BLaER1 (cell line): ENCODE measurements around the gene SIX3.

Experiments
- H3K27ac ChIP-seq: shearing (Covaris generic); formaldehyde crosslinking; 2 replicates; pipeline ENCODE4 v1.8.1; 2022
- H3K27me3 ChIP-seq: shearing (Covaris generic); formaldehyde crosslinking; 2 replicates; pipeline ENCODE4 v1.8.1; 2022
- H3K36me3 ChIP-seq: shearing (Covaris generic); formaldehyde crosslinking; 2 replicates; pipeline ENCODE4 v1.8.1; 2022
- H3K4me1 ChIP-seq: shearing (Covaris generic); formaldehyde crosslinking; 2 replicates; pipeline ENCODE4 v1.8.1; 2022
- H3K4me2 ChIP-seq: shearing (Covaris generic); formaldehyde crosslinking; 2 replicates; pipeline ENCODE4 v1.8.1; 2022
- H3K4me3 ChIP-seq: shearing (Covaris generic); formaldehyde crosslinking; 2 replicates; pipeline ENCODE4 v1.8.1; 2022
- H3K9ac ChIP-seq: shearing (Covaris generic); formaldehyde crosslinking; 2 replicates; pipeline ENCODE4 v1.8.1; 2022
- H3K9me3 ChIP-seq: shearing (Covaris generic); formaldehyde crosslinking; 2 replicates; pipeline ENCODE4 v1.8.1; 2022
- H4K20me1 ChIP-seq: shearing (Covaris generic); formaldehyde crosslinking; 2 replicates; pipeline ENCODE4 v1.8.1; 2022
- Cebpa-rat ChIP-seq: shearing (Covaris generic); IDR thresholded peaks from 2 replicates; pipeline ENCODE4 v1.8.1; 2022

The SIX3 gene

DNA sequence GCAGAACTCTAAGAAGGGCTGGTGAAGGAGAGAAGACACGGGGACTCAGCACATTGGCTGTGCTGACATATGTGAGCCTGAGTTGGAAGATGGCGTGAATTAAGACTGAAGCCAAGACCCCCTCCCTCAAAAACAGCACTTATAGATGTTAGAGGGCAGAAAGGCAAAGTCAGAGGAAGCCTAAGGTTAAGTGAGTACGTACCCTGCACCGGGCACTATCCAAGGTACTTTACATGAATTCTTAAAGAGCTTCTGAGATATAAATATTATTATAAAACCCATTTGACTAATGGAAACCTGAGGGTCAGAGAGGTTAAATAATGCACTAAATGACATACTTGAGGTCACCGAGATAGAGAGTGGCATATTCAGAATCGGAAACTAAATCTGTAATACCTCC, 25.6 kb downstream of the SIX3 start:
- no peak for TF ChIP-seq Cebpa-rat
- Histone ChIP-seq H3K9me3 (no peaks in the 10 kb centered on the region), H3K4me3 (no peak overlapping the region), H3K4me1 (peaks cover 3% of the 10 kb centered on the region; the same call in 1 of the 2 replicates), H3K9ac (no peak overlapping the region), H3K36me3 (no peaks in the 10 kb centered on the region), H3K27ac (no peak overlapping the region), H3K4me2 (no peak overlapping the region), H3K27me3 (no peaks in the 10 kb centered on the region), H4K20me1 (no peaks in the 10 kb centered on the region)

DNA sequence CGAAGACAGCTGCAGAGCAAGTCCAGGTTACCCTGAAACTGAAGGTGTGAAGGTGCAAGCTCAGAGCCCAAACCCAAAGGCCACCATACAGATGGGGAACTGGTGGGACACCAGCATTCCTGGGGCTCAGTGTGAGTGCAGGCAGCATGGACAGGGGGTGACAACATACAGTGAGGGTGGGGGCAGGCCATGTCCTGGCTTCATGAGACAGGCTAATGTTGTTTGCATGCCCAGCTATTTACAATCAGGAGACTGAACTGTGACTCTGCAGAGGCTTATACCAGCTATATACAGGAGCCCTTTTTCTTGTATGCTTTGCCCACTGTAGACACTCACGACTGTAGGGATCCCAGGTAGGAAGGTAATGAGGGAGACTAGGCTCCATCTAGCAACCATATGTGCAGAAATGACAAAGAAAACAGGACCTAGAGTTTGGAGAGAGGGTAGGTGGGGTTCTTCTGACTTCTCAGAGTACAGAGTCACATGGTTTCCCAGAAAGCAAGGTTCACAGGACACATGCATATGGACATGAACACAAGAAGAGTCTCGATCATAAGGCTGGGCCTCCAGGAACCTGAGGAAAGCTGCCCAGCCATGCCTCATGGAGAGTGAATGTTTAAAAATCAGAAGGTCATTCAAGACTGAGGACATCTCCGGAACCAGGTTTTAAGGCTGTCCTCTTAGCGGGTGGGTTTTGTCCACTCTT, 26.4 kb downstream of the SIX3 start:
- no peak overlapping the region for H3K9ac ChIP-seq
- H4K20me1 ChIP-seq = no peaks in the 10 kb centered on the region
- H3K4me1 ChIP-seq = peaks cover 3% of the 10 kb centered on the region; the same call in 1 of the 2 replicates
- no peak overlapping the region for H3K4me2 ChIP-seq
- TF ChIP-seq Cebpa-rat = no peak
- H3K9me3 ChIP-seq = no peaks in the 10 kb centered on the region
- H3K36me3 ChIP-seq = no peaks in the 10 kb centered on the region
- H3K27me3 ChIP-seq = no peaks in the 10 kb centered on the region
- no peak overlapping the region for H3K27ac ChIP-seq
- no peak overlapping the region for H3K4me3 ChIP-seq

DNA sequence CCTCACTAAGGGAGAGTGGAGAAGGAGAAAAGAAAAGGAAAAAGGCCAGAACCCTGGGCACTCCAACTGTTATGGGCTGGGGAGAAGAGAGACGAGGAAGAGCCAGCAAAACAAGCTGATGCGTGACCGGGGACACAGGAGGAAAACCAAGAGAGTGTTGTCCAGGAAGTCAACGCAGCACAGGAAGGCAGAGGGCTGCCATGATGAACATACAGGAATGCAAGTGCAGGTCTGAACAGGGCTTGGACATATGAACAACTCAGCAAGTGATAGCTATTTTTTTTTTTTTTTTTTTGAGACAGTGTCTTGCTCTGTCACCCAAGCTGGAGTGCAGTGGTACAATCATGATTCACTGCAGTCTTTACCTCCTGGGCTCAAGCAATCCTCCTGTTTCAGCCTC, 28.4 kb downstream of the SIX3 start:
- no peak overlapping the region for H3K4me2 ChIP-seq
- no peaks in the 10 kb centered on the region for H3K9me3 ChIP-seq
- H3K27ac ChIP-seq = no peak overlapping the region
- no peak overlapping the region for H3K4me3 ChIP-seq
- no peaks in the 10 kb centered on the region for H4K20me1 ChIP-seq
- H3K9ac ChIP-seq = no peak overlapping the region
- H3K4me1 ChIP-seq = no peaks in the 10 kb centered on the region
- H3K36me3 ChIP-seq = no peaks in the 10 kb centered on the region
- no peak for TF ChIP-seq Cebpa-rat
- no peaks in the 10 kb centered on the region for H3K27me3 ChIP-seq

DNA sequence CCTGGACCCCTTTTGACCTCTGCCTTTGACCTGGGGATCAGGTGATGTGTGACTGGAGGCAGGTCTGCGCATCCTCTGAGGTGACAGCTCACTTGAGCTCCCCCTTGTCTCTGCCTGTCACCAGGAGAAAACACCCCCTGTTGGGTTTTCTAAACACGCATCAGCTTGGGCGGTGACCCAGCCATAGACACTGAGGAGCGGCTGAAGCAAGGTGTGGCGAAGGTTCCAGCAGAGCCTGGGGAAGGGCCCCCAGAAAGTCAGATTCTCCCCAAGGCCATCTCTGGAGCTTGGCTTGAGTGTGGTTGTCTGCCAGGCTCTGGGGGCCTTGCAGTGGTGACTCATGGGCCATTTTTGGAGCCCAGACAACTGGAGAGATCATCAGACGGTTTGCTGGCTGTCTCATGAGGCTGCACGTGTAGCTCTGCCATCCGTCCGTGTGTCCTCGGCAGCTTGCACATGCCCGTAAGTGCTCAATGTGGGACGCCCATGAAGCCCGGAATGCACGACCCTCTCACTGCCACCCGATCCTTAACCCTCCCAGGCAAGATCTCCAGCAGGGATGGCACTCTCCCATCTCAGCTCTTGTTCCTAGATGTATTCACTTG, 29.4 kb downstream of the SIX3 start:
- no peak overlapping the region for H3K4me2 ChIP-seq
- no peak overlapping the region for H3K4me3 ChIP-seq
- TF ChIP-seq Cebpa-rat = no peak
- H3K9ac ChIP-seq = no peak overlapping the region
- no peaks in the 10 kb centered on the region for H3K36me3 ChIP-seq
- H4K20me1 ChIP-seq = no peaks in the 10 kb centered on the region
- H3K4me1 ChIP-seq = no peaks in the 10 kb centered on the region
- H3K9me3 ChIP-seq = no peaks in the 10 kb centered on the region
- no peak overlapping the region for H3K27ac ChIP-seq
- H3K27me3 ChIP-seq = no peaks in the 10 kb centered on the region

DNA sequence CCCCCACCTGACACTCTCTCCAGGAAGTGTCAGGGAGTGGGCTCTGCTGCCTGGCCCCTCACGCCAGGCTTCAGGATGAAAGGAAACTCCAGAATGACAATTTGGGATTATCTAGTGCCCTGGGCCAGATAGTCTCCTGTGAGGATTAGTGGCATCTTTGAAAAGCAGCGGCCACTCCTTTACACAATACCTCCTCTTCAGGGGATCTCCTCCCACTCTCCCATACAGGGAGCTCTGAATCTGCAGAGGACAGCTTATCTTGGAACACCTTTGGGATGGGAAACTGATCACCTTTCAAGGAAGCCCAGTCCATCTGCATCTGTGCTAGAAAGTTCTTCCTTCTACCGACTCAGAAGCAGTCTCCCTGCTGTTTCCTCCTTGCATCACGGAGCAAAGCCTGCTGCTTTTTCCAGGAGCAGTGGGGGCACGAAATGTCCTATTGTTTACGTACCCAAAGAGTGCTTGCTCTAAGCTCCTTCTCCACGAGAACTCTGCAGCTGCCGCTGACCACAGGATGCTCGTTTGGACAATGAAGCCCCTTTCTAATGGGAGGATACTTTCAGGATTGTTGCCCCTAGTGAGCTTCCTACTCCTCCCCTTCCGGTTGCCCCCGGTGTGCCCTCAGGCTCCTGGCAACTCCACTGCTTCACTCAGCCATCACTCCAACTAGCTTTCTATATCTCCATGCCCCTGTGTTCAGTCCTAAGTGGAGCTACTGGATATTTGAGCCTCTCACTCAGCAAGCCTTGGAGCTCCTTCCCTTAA, 31.5 kb downstream of the SIX3 start:
- Histone ChIP-seq H3K4me1 (no peaks in the 10 kb centered on the region), H3K9ac (no peak overlapping the region), H3K27me3 (no peaks in the 10 kb centered on the region), H4K20me1 (no peaks in the 10 kb centered on the region), H3K36me3 (no peaks in the 10 kb centered on the region), H3K4me3 (no peak overlapping the region), H3K4me2 (no peak overlapping the region), H3K9me3 (no peaks in the 10 kb centered on the region), H3K27ac (no peak overlapping the region)
- TF ChIP-seq Cebpa-rat = no peak

DNA sequence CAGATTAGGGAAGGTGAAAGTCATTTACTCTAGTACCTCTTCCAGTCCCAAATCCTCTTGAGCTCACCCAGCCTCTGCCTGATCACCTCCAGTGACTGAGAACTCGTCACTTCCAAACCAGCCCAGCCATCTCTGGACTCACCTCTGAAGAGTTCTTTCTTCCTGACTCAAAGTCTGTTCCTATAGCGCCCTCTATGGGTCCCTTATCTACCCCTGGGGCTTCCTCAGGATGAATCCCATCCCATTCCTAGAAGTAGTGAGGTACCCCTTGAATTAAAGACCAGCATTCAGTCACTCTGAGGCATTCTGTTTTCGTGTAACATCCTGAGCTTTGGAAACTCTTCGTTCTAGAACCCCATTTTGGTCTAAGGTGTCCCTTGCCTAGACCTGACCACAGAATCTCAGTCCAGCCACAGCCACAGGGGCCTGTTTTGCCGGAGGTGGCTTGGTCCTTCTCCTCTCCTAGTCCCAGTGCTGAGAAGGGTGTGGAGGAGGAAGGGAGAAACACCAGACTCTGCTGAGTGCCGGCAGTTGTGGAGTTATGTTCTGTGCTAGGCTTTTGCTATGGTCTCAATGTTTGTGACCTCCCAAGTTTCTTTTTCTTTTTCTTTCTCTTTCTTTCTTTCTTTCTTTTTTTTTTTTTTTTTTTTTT, 32.7 kb downstream of the SIX3 start:
- no peaks in the 10 kb centered on the region for H3K9me3 ChIP-seq
- H4K20me1 ChIP-seq = no peaks in the 10 kb centered on the region
- no peak overlapping the region for H3K9ac ChIP-seq
- H3K27ac ChIP-seq = no peak overlapping the region
- TF ChIP-seq Cebpa-rat = no peak
- H3K4me2 ChIP-seq = no peak overlapping the region
- no peaks in the 10 kb centered on the region for H3K27me3 ChIP-seq
- H3K36me3 ChIP-seq = no peaks in the 10 kb centered on the region
- H3K4me1 ChIP-seq = no peaks in the 10 kb centered on the region
- no peak overlapping the region for H3K4me3 ChIP-seq

DNA sequence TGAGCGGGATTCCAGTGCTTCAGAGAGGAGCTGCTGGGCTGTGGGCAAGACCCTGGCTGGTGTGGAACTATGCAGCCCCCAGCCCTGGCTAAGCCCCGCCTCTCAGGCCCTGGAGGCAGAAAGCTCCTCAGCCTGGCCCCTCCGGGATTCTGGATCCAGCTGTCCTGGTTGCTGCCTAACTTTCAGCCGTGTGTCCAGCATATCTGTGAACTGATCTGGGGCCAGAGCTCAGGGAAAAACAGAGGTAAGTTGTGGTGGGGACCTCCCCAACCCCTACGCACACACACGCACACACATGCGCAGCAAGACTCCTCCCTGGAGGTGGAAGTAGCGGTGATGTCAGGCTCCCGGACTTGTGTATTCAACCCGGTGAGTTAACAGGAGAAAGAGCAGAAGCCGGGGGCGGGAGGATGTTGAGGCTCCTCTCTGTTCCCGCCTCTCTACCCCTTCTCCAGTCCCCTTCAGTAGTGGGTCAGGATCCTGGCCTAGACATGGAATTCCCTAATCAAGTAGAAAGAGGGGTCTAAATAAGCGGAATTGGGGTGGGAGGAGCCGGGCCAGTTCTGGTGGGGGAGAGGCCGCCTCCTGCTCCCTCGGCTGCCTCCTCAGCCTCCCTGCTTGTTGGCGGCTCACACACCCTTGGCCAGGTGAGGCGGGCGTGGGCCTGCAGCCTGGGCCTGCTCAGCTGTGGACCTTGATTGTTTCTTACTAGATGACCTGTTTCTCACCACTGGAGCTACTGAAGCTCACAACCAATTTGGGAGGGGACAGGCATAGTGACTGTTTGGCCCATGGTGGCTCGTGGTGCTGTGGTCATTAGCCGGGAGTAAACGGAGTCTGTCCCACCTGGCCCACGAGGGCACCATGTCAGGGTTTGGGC, 34.3 kb downstream of the SIX3 start:
- TF ChIP-seq Cebpa-rat = no peak
- Histone ChIP-seq H3K27ac (no peak overlapping the region), H3K27me3 (no peaks in the 10 kb centered on the region), H3K9ac (no peak overlapping the region), H3K9me3 (no peaks in the 10 kb centered on the region), H3K4me1 (no peaks in the 10 kb centered on the region), H3K4me2 (no peak overlapping the region), H3K36me3 (no peaks in the 10 kb centered on the region), H3K4me3 (no peak overlapping the region), H4K20me1 (no peaks in the 10 kb centered on the region)

DNA sequence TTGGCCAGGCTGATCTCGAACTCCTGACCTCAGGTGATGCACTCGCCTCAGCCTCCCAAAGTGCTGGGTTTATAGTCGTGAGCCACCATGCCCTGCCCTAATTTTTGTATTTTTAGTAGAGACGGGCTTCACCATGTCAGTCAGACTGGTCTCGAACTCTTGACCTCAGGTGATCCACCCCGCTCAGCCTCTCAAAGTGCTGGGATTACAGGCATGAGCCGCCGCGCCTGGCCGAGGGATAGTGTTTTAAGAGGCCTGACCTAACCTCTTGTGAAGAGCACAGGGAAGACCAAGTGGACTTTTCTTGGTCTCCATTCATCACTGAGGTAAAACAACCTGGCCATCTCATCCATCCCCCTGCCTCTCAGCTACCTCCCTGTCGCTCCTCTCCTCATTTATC, 38.1 kb downstream of the SIX3 start:
- no peak overlapping the region for H3K4me2 ChIP-seq
- H3K4me3 ChIP-seq = no peak overlapping the region
- H3K27ac ChIP-seq = no peak overlapping the region
- H4K20me1 ChIP-seq = no peaks in the 10 kb centered on the region
- H3K36me3 ChIP-seq = no peaks in the 10 kb centered on the region
- H3K9ac ChIP-seq = no peak overlapping the region
- H3K27me3 ChIP-seq = no peaks in the 10 kb centered on the region
- H3K9me3 ChIP-seq = no peaks in the 10 kb centered on the region
- TF ChIP-seq Cebpa-rat = no peak
- H3K4me1 ChIP-seq = peaks cover 10% of the 10 kb centered on the region; the same call in 1 of the 2 replicates
